ENCODE data around the gene RPS6KA3.

RPS6KA3 gene

DNA sequence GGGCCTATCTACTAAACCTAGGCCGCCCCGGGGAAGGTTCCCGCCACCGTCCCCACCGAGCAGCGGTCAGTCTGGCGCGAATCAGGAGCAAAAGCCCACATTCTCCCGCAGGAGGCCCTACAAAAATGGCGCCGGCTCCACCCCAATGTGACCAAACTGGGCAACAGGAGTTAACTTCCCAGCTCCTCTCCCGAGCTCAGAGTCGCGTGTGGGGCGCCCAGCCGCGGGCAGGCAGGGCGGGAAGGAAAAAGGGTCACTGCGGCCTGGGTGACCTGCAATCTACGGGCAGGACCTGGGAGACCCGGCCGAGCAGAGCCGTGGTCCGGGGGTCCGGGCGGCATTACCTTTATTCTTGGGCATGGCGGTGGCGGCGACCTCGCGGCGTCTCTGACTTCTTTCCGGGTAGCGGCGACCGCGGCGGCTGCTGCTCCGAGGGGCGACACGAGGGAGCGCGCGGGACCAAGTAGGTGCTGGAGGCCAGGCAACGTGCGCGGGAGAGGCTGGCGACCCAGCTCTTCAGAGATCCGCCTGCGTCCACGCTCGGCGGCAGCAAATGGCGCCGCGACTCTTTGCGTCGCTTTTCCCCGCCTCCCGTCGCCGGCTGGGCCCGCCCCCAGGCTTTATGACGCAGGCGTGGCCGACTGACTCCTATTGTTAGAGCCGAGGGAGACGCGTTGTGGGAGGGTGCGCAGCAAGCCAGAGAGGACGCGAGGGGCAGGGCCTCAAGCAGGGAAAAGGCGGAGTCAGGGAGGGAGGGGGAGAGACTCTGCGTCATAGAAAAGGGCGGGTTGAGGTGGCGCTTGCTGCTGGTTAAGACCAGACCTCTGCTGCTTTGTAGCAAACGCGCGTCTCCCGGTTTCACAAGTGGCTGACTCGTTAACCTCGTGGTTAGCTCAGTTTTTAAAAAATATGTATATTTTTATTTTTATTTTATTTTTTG is 125.2 kb downstream of the RPS6KA3 start, which contains the start of gene EIF1AX:
TSS of gene EIF1AX (minus strand) at position 558 of the 940 bp plus-strand sequence. CDS start at position 360, 198 bp downstream.
- TF ChIP-seq PPARA (CRISPR knock-in tag; IDR thresholded peaks at IDR 0.05; ENCODE audit: borderline replicate concordance) (no peak), ZNF8 (CRISPR knock-in tag; IDR thresholded peaks at IDR 0.05) (no peak), GLIS3 (CRISPR knock-in tag; IDR thresholded peaks at IDR 0.05) (no peak), ESRRG (CRISPR knock-in tag; IDR thresholded peaks at IDR 0.05) (no peak), RARB (CRISPR knock-in tag; IDR thresholded peaks at IDR 0.05) (no peak), ZNF70 (CRISPR knock-in tag; IDR thresholded peaks at IDR 0.05) (no peak), CSDC2 (CRISPR knock-in tag; IDR thresholded peaks at IDR 0.05) (no peak), TCF4 (CRISPR knock-in tag; IDR thresholded peaks at IDR 0.05; ENCODE audit: borderline replicate concordance) (no peak), OSR1 (CRISPR knock-in tag; IDR thresholded peaks at IDR 0.05) (no peak), ARNTL (CRISPR knock-in tag; IDR thresholded peaks at IDR 0.05; ENCODE audit: borderline replicate concordance, low read depth) (no peak), TOX (CRISPR knock-in tag; IDR thresholded peaks at IDR 0.05; ENCODE audit: borderline replicate concordance) (no peak)
- TF ChIP-seq, protein P1, sequence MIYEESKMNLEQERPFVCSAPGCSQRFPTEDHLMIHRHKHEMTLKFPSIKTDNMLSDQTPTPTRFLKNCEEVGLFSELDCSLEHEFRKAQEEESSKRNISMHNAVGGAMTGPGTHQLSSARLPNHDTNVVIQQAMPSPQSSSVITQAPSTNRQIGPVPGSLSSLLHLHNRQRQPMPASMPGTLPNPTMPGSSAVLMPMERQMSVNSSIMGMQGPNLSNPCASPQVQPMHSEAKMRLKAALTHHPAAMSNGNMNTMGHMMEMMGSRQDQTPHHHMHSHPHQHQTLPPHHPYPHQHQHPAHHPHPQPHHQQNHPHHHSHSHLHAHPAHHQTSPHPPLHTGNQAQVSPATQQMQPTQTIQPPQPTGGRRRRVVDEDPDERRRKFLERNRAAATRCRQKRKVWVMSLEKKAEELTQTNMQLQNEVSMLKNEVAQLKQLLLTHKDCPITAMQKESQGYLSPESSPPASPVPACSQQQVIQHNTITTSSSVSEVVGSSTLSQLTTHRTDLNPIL (CRISPR knock-in tag; IDR thresholded peaks at IDR 0.05; ENCODE audit: low read depth), result no peak
- TF ChIP-seq, protein P2, sequence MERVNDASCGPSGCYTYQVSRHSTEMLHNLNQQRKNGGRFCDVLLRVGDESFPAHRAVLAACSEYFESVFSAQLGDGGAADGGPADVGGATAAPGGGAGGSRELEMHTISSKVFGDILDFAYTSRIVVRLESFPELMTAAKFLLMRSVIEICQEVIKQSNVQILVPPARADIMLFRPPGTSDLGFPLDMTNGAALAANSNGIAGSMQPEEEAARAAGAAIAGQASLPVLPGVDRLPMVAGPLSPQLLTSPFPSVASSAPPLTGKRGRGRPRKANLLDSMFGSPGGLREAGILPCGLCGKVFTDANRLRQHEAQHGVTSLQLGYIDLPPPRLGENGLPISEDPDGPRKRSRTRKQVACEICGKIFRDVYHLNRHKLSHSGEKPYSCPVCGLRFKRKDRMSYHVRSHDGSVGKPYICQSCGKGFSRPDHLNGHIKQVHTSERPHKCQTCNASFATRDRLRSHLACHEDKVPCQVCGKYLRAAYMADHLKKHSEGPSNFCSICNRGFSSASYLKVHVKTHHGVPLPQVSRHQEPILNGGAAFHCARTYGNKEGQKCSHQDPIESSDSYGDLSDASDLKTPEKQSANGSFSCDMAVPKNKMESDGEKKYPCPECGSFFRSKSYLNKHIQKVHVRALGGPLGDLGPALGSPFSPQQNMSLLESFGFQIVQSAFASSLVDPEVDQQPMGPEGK (CRISPR knock-in tag; IDR thresholded peaks at IDR 0.05; ENCODE audit: borderline replicate concordance), result no peak
- peak; percentile 97 for ATAC-seq

DNA sequence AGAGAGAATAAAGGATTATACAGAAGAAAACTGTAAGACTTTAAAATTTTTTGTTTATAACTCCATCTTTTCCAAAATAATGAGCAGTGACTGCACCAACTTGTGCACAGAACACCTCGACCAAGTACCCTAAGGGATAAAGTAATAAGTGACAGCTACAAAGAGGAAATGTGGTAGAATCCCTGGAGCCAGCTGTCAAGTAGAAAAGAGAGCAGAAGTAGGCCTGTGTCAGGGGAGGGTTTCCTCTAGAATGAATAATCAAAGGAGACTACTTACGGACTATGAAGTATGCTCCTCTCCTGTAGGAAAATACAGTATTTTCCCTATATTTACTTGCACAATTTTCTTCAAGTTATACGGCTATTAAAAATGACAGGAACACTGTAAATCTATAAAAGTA is 126.3 kb downstream of the RPS6KA3 start:
- no peak for TF ChIP-seq PPARA (CRISPR knock-in tag; IDR thresholded peaks at IDR 0.05; ENCODE audit: borderline replicate concordance)
- no peak for TF ChIP-seq GLIS3 (CRISPR knock-in tag; IDR thresholded peaks at IDR 0.05)
- no peak for TF ChIP-seq OSR1 (CRISPR knock-in tag; IDR thresholded peaks at IDR 0.05)
- TF ChIP-seq, protein P3, sequence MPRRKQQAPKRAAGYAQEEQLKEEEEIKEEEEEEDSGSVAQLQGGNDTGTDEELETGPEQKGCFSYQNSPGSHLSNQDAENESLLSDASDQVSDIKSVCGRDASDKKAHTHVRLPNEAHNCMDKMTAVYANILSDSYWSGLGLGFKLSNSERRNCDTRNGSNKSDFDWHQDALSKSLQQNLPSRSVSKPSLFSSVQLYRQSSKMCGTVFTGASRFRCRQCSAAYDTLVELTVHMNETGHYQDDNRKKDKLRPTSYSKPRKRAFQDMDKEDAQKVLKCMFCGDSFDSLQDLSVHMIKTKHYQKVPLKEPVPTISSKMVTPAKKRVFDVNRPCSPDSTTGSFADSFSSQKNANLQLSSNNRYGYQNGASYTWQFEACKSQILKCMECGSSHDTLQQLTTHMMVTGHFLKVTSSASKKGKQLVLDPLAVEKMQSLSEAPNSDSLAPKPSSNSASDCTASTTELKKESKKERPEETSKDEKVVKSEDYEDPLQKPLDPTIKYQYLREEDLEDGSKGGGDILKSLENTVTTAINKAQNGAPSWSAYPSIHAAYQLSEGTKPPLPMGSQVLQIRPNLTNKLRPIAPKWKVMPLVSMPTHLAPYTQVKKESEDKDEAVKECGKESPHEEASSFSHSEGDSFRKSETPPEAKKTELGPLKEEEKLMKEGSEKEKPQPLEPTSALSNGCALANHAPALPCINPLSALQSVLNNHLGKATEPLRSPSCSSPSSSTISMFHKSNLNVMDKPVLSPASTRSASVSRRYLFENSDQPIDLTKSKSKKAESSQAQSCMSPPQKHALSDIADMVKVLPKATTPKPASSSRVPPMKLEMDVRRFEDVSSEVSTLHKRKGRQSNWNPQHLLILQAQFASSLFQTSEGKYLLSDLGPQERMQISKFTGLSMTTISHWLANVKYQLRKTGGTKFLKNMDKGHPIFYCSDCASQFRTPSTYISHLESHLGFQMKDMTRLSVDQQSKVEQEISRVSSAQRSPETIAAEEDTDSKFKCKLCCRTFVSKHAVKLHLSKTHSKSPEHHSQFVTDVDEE (CRISPR knock-in tag; IDR thresholded peaks at IDR 0.05), result no peak
- TF ChIP-seq ZNF565 (CRISPR knock-in tag; conservative IDR thresholded peaks at IDR 0.05; ENCODE audit: low read depth), result no peak
- no peak for TF ChIP-seq ARNTL (CRISPR knock-in tag; IDR thresholded peaks at IDR 0.05; ENCODE audit: borderline replicate concordance, low read depth)
- no peak for TF ChIP-seq ISL1 (CRISPR knock-in tag; IDR thresholded peaks at IDR 0.05)
- no peak for TF ChIP-seq BACH2 (CRISPR knock-in tag; IDR thresholded peaks at IDR 0.05; ENCODE audit: borderline replicate concordance)
- ATAC-seq, result no peak

DNA sequence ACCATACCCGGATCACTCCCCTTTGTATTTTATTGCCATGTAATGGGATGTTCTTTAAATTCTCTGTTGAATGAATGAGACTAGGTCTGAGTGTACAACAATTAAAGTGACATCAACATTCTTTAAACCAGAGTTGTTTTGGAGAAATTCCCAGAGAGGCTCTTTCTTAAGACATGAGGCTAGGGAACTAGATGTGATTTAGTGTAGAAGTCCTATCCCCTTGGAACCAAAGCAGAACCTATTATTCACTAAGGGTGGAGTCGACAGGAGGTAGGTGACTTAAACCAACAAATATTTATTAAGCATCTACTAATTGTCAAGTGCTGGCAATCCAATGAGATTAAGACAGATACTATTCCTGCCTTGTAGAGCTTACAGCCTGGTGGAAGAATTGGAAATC is 126.7 kb downstream of the RPS6KA3 start:
- TF ChIP-seq ARNTL (CRISPR knock-in tag; IDR thresholded peaks at IDR 0.05; ENCODE audit: borderline replicate concordance, low read depth) (no peak), BACH2 (CRISPR knock-in tag; IDR thresholded peaks at IDR 0.05; ENCODE audit: borderline replicate concordance) (no peak), ZFP3 (CRISPR knock-in tag; IDR thresholded peaks at IDR 0.05) (no peak)
- TF ChIP-seq, protein P2 (CRISPR knock-in tag; IDR thresholded peaks at IDR 0.05; ENCODE audit: borderline replicate concordance), result no peak
- TF ChIP-seq, protein P3 (CRISPR knock-in tag; IDR thresholded peaks at IDR 0.05), result no peak
- no peak for ATAC-seq
